GM19351 (cell line): ENCODE results near the gene CCNYL1.
"Not testable (repeated sequence)": the region's sequence is repeated elsewhere in the genome, so short reads cannot be mapped to it uniquely, and the experiment has no call there.

ENCODE experiments used
- ATAC-seq: cut with Tn5 transposase; IDR thresholded peaks from one replicate; pipeline ENCODE4 v1.9.1; 2021; ENCODE audit warnings: mild to moderate bottlenecking, moderate library complexity; ENCODE audit not compliant: unreplicated experiment

The CCNYL1 gene

GRCh38 chr2:207733597-207734240 lies 22.3 kb downstream of the CCNYL1 start:
- no peak for ATAC-seq

DNA sequence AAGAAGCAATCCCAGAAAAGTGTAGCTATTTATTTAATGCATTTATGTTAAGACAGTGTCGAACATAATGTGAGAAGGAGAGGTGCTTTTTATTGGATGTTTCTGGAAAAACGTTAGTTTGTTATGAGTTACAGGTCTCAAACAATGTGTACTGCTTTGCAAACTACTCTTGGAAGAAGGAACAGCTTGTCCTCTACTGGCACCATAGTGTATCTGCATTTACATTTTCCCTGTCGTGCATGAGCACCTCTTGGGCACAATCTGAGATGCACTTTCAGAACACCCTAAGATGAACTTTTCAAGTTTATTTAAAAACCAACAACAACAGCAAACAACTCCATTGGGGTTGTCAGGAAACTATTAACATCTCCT lies 22.8 kb downstream of the CCNYL1 start:
- no peak for ATAC-seq

DNA sequence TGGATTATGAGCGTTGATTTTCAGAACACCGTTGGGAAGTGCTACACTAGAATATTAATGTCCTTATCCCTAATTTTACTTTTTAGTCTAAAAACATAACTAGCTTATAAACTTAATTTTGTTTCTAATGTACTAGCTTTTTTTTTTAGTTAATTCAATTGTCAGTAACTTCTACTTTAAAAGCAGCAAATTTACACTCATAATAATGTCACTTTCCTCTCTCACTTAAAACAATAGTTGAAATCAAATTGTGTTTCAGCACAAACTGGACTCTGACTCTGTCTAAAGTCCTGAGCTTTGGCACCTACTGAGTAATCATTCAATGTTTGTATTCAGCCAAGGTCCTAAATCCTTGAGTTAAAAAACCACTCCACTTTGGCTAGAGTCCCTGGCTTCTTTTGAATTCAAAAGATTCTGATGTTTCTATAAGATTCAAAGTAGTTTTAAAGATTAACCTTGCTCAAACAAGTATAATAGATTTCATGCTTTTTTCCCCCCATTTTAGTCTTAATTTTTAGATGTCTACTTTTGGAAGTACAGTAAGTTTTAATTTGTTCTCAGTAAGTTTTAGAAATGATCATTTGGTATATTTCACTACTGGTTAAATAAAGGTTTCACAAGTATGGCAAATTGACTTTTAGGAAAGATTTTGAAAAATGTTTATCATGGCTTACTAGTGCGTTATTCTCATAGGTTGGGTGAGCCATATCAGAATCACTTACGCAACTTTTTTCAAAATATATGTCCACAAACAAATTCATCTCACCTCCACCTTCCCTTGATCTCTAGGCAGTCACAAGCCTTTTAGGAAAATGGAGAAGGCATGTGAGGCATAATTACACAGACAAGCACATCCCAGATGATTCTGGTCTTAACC lies 23.4 kb downstream of the CCNYL1 start:
- no peak for ATAC-seq

DNA sequence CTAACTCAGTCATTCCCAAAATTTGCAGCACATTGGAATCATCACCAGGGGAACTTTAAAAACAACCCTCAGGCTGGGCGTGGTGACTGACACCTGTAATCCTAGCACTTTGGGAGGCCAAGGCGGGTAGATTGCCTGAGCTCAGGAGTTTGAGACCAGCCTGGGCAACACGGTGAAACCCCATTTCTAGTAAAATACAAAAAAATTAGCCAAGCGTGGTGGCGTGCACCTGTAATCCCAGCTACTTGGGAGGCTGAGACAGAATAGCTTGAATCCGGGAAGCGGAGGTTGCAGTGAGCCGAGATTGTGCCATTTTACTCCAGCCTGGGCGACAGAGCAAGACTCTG lies 24.0 kb downstream of the CCNYL1 start:
- not testable (repeated sequence) for ATAC-seq

DNA sequence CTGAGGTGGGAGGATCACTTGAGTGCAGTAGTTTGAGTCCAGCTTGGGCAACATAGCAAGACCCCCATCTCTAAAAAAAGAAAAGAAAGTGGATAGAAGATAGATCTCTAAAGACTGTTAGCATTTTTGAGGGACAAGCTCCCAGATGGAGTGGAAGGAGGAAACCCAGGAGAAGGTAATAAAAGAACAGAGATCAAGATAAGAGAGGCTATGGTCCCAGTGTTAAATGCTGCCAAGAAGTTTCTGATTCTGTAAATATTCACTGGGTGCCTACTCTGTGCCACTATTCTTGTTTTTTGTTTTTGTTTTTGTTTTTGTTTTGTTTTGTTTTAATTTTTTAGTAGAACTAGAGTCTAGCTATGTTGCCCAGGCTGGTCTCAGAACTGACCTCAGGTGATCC lies 32.1 kb downstream of the CCNYL1 start:
- no peak for ATAC-seq

- no peak for ATAC-seq
Measured at GRCh38 chr2:207744050-207744449, 32.6 kb downstream of the CCNYL1 start.

- no peak for ATAC-seq
Measured at GRCh38 chr2:207744451-207744850, 33.0 kb downstream of the CCNYL1 start.

DNA sequence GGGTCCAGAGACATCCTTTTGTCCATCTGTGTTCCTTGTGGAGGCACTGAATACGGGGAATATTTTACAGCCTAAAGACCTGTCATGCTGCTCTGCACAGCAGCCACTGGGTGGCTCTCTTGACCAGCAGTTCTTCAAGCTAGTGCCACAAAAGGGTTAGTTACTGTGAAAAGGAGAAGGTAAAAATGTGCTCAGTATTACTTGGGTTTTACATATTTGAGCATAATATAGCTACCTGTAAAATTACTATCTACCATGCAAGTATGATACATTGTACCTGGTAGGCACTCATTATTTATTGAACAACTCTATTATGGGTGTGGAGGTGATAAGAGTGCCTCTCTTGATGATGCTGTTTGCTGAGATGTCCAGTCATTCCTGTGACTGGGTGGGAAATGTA lies 34.7 kb downstream of the CCNYL1 start:
- peak; percentile 97 for ATAC-seq

GRCh38 chr2:207747653-207748560 lies 36.5 kb downstream of the CCNYL1 start:
- ATAC-seq, result no peak

DNA sequence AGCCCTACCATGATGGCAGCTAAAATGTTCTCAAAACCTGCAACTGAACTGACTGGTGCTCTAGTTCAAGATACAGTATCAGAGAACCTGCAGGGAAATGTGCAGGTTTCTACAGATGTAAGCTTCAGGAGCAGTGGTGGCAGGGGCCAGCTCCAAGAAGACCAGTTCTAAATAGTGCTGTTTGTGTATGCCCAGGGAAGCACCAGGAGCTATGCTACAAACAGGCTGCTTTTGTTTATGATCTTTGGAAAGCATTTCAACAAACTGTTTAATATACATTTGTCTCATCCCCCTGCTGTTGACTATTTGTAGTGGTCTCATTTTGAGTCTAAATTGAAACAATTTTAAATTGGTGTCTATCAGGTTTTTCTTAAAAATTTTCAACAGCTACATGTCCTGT lies 37.6 kb downstream of the CCNYL1 start:
- ATAC-seq, result no peak

DNA sequence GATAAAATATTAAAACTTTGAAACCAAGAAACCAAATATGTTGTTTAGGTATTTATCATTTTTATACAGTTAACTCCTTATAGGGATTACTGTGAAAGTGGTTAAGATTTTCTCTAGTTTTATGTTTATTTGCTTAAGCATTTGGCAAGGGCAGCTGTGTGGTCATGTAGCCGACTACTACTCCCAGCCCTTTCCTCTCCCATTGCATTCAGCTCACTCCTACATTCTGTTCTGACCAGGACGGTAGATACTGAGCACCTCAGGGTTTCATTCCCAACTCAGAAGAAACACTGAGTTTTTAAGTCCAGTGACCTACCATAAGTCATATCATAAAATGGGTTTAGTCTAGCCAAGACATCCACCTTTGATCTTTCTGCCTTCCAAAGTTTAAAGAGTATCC lies 38.4 kb downstream of the CCNYL1 start:
- no peak for ATAC-seq

DNA sequence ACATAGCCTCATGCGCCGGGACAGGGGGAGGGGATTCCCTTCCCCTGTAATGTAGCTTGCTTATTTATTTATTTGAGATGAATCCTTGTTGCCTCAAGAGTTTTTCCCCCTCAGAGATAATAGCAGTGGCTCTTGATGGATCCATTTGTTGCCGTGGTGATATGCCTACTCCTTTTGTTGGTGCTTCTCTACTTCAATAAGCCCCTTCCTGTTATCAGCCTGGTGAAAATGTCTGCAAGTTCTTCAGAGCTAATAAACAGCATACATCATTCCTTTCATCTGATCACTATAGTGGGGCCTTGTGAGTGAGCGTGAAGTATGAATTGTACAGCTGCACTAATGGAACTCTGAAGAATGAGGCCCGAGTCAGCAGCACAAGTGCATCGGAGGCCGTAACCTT lies 38.9 kb downstream of the CCNYL1 start:
- no peak for ATAC-seq

DNA sequence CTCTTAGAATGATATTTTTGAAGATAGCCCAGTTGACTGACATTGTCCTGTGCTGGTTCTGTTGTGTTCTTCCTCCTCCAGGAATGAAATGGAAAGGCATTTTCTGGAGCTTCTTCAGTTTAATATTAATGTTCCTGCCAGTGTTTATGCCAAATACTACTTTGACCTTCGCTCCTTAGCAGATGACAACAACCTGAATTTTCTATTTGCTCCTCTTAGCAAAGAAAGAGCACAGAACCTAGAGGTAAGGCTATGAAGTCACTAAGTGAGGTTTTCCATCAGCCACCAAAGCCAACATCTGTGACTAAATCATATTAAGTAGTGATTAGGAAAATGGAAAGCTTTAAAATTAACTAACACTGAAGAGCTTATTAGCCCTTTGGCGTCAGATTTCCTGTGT lies 39.4 kb downstream of the CCNYL1 start:
- ATAC-seq, result no peak

DNA sequence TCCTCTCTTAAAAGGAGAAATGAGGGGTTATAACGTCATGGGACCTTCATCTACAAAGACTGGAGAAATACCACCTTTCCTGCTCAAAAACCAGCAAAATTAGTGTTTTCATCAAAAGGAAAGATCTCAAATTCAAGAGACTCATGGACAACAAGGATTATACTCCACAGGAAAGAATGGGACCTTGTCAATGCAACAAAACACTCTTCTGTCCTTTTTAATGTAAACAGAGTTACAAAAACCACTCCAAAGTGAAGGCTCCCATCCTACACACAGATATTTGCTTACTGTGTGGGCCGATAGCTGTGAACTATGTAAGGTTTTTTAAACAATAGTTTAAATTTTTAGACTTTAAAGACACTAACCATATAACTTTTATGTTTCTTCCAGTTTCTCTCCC lies 42.2 kb downstream of the CCNYL1 start:
- not testable (repeated sequence) for ATAC-seq

GRCh38 chr2:207754498-207755383 lies 43.3 kb downstream of the CCNYL1 start:
- no peak for ATAC-seq

DNA sequence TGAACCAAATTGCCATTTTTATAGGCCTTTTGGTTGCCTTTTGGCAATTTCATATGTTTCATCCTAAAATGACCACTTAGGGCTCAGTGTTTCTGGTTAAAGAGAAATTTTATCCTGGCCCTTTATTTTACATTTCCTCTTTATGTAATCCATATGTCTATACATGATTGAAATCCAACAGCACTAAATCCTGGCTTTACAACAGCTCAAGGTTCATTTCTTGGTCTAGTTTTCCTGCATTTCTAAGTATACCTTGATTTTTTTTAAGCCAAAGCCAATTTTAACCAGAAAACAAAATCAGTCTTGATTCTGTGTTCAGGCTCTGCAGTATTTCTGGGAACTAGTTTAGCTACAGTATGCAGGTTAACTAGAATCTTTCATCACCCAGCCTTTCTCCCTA lies 46.6 kb downstream of the CCNYL1 start:
- no peak for ATAC-seq

DNA sequence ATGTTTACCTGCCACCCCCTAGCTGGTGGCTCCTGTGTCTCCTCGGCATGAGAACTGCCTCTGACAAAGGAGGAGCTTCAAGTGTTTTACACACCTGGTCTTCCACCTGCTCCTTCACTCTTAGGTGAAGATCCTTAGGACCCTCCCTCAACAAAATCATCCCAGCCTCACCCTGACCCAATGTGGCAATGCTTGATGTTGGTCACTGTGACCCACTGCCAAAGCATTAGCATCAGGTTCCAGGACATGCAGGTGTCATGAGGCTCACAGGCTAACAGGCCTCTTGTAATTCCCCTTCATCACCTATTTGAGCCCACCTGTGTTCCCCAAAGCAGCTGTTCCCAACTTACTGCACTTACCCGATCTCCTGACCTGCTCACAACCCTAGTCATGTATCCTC lies 48.5 kb downstream of the CCNYL1 start:
- no peak for ATAC-seq

- ATAC-seq, result no peak
Measured at GRCh38 chr2:207760453-207760852, 49.0 kb downstream of the CCNYL1 start.

DNA sequence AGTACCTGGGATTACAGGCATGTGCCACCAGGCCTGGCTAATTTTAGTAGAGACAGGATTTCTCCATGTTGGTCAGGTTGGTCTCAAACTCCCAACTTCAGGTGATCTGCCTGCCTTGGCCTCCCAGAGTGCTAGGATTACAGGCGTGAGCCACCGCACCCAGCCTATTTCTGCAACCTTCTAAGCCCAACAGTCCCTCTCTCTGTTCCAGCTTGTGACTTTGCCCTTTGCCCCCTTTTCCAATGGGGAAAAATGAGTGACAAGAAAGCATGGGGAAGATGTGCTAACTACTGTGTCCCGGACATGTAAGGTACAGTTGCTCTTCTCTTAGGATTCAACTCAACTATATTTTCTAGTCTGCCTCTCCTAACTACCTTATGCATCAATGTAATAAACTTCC lies 50.0 kb downstream of the CCNYL1 start:
- not testable (repeated sequence) for ATAC-seq

GRCh38 chr2:207762146-207762545 lies 50.7 kb downstream of the CCNYL1 start:
- no peak for ATAC-seq
